NB4 (cell line): ENCODE measurements around the gene CHAT.

Experiments used
- DNase-seq: peaks from one replicate; pipeline ENCODE4 v3.0.0; 2010; ENCODE audit warnings: low read depth
- H3K4me3 ChIP-seq: one replicate; pipeline ENCODE4 v1.5.1; 2011; ENCODE audit warnings: mild to moderate bottlenecking, low read depth, low read length, moderate library complexity
- MYC ChIP-seq: IDR thresholded peaks from 2 replicates; pipeline ENCODE4 v1.6.1; 2011; ENCODE audit warnings: low read depth, low read length
- POLR2A ChIP-seq: IDR thresholded peaks from 2 replicates; pipeline ENCODE4 v1.6.1; 2011; ENCODE audit warnings: mild to moderate bottlenecking; ENCODE audit not compliant: insufficient read length; ENCODE audit errors: extremely low read depth
- TF ChIP-seq, protein P1 (sequence below): IDR thresholded peaks from one replicate; pipeline ENCODE4 v1.5.1; 2012; ENCODE audit warnings: low read depth, low read length
- TF ChIP-seq, protein P2 (sequence below): IDR thresholded peaks from 2 replicates; pipeline ENCODE4 v1.6.1; 2011; ENCODE audit warnings: low read depth, low read length

The CHAT gene

DNA sequence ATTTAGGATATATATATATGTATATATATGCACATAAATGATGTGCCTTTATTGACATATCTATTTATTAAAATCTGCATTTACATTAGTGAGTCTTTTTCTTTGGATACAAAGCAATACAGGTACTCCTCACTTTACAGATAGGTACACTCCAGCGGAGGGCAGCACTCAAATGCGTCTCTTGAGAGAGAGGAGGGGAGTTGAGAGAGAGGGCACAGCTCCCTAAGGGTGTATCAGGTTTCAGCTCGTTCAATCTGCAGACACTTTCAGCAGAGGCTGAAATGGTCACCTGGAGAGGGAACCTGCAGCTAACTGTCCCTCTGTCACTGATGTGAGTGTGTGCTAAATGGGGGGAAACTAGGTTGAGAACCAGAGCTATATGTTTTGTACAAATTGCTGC, 87.2 kb downstream of the CHAT start:
- DNase-seq = peak; percentile 18
- TF ChIP-seq POLR2A = no peak
- TF ChIP-seq, protein P1, sequence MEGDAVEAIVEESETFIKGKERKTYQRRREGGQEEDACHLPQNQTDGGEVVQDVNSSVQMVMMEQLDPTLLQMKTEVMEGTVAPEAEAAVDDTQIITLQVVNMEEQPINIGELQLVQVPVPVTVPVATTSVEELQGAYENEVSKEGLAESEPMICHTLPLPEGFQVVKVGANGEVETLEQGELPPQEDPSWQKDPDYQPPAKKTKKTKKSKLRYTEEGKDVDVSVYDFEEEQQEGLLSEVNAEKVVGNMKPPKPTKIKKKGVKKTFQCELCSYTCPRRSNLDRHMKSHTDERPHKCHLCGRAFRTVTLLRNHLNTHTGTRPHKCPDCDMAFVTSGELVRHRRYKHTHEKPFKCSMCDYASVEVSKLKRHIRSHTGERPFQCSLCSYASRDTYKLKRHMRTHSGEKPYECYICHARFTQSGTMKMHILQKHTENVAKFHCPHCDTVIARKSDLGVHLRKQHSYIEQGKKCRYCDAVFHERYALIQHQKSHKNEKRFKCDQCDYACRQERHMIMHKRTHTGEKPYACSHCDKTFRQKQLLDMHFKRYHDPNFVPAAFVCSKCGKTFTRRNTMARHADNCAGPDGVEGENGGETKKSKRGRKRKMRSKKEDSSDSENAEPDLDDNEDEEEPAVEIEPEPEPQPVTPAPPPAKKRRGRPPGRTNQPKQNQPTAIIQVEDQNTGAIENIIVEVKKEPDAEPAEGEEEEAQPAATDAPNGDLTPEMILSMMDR = no peak
- TF ChIP-seq MYC = no peak
- TF ChIP-seq, protein P2, sequence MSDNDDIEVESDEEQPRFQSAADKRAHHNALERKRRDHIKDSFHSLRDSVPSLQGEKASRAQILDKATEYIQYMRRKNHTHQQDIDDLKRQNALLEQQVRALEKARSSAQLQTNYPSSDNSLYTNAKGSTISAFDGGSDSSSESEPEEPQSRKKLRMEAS = no peak
- H3K4me3 ChIP-seq = no peak overlapping the region

DNA sequence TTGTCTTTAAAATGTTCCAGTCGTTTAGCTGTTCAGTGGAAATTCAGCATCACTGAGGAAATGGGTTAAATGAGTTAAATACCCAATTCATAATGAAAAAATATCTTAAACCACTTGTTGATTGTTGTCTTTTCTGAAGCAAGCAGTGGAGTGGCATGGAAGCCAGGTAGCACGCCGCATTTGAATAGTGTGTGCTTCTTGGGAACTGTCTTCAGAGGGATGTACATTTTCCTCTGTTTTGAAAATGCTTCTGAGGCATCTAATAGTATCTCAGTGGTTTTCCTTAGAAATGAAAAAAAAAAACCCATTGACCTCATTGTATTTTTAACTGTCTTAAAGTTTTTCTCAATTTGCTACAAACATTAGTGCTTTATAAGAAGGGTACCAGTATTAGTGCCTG, 93.7 kb downstream of the CHAT start:
- DNase-seq = no peak
- H3K4me3 ChIP-seq = no peak overlapping the region
- no peak for TF ChIP-seq POLR2A
- TF ChIP-seq, protein P2 = no peak
- TF ChIP-seq, protein P1 = no peak
- TF ChIP-seq MYC = no peak

DNA sequence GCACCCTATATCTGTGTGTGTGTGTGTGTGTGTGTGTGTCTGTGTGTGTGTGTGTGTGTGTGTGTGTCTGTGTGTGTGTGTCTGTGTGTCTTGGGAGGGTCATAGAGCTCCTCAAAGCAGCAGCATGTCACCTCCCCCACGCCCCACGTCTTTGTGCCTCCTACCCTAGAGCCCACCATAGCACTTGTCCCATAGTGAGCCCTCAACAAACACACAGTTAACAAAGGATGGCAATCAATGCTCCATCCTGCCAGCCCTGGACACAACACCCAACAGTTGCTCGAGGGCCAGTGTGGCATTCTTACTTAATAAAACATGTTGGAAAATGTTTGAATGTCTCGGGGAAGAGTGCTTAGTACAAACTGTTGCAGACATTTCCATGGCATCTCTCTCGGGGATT, 96.1 kb downstream of the CHAT start:
- no peak overlapping the region for H3K4me3 ChIP-seq
- TF ChIP-seq, protein P2 = no peak
- TF ChIP-seq, protein P1 = no peak
- TF ChIP-seq MYC (no peak), POLR2A (no peak)
- DNase-seq = no peak

DNA sequence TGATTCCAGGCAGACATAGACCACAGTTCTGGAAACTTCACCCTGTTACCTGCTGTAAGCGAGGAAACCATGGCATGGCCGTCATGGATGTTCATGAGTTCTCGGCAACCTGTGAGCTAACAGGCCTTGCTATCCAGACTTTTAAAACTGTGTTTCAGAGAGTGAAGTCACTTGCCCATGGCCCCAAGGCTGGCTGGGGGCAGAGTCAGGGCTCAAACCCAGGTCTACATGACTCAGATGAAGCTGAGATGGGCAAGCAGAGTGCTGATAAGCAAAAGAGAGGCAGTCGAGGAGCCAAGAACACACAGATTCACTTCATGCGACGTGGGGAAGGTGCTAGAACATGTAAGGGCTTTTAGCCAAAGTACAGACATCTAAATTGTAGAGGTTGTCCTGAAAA, 97.1 kb downstream of the CHAT start:
- DNase-seq = no peak
- TF ChIP-seq MYC (no peak), POLR2A (no peak)
- TF ChIP-seq, protein P2 = no peak
- TF ChIP-seq, protein P1 = no peak
- H3K4me3 ChIP-seq = no peak overlapping the region

DNA sequence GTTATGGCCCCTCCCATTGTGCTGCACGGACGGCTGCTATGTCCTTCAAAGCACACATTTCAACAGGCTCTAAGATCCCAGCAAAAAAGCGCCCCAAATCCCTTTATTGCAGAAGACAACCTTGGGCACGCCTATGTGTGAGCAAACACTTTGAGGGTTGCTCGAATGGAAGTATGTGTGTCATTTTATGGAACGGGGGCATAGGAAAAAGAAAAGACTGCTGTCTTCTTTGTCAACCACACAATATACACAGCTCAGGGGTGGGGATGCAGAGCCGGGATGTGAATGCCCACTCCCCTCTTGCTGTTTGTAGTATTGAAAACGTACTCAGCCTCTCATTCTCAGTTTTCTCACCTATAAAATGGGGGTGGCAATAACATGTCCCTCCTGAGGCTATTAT, 97.6 kb downstream of the CHAT start:
- DNase-seq = no peak
- no peak overlapping the region for H3K4me3 ChIP-seq
- TF ChIP-seq POLR2A = no peak
- TF ChIP-seq, protein P1 = no peak
- TF ChIP-seq, protein P2 = no peak
- no peak for TF ChIP-seq MYC

DNA sequence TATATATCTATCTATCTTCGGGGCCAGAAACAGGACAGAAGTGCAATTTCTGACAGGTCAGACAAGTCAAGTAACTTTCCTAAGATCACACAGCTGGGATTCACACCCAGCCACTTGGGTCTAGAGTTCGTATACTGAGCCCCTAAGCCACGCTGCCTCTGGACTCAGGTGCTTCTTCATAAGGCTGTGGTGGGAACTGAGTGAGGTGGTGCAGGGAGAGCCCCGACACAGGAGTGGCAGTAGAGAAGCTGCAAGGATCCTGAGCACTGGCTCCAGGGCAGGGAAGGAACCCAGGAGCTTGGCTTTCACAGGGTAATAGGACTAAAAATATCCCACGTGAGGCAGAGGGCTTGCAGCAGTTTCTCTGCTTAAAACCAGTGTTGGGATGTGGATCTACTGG, 99.4 kb downstream of the CHAT start:
- no peak overlapping the region for H3K4me3 ChIP-seq
- TF ChIP-seq, protein P2 = no peak
- TF ChIP-seq, protein P1 = no peak
- TF ChIP-seq MYC (no peak), POLR2A (no peak)
- DNase-seq = no peak
